ENCODE measurements around the gene ZFYVE9.
"Not testable (repeated sequence)": the region's sequence is repeated elsewhere in the genome, so short reads cannot be mapped to it uniquely, and the experiment has no call there.

The ZFYVE9 gene

GRCh38 chr1:52191395-52191965, 49.6 kb downstream of the ZFYVE9 start:
- DNase-seq, result no peak

GRCh38 chr1:52192024-52192423, 50.1 kb downstream of the ZFYVE9 start:
- DNase-seq, result no peak

GRCh38 chr1:52192436-52192835, 50.5 kb downstream of the ZFYVE9 start:
- DNase-seq, result no peak

- DNase-seq, result no peak
Observed at GRCh38 chr1:52193985-52194384, 52.1 kb downstream of the ZFYVE9 start.

- no peak for DNase-seq
Observed at GRCh38 chr1:52195161-52195560, 53.3 kb downstream of the ZFYVE9 start.

- no peak for DNase-seq
Observed at GRCh38 chr1:52203935-52204625, 62.2 kb downstream of the ZFYVE9 start.

- no peak for DNase-seq
Observed at GRCh38 chr1:52204696-52205095, 62.8 kb downstream of the ZFYVE9 start.

- DNase-seq, result not testable (repeated sequence)
Observed at GRCh38 chr1:52206686-52207085, 64.8 kb downstream of the ZFYVE9 start.

- no peak for DNase-seq
Observed at GRCh38 chr1:52209429-52209828, 67.5 kb downstream of the ZFYVE9 start.

- DNase-seq, result no peak
Observed at GRCh38 chr1:52210044-52210443, 68.2 kb downstream of the ZFYVE9 start.

- no peak for DNase-seq
Observed at GRCh38 chr1:52216907-52217458, 75.1 kb downstream of the ZFYVE9 start.

- DNase-seq, result no peak
Observed at GRCh38 chr1:52225174-52225573, 83.3 kb downstream of the ZFYVE9 start.

GRCh38 chr1:52229494-52229893, 87.6 kb downstream of the ZFYVE9 start:
- DNase-seq, result no peak

GRCh38 chr1:52233463-52233862, 91.6 kb downstream of the ZFYVE9 start:
- DNase-seq, result no peak

GRCh38 chr1:52234014-52234413, 92.1 kb downstream of the ZFYVE9 start:
- no peak for DNase-seq

- no peak for DNase-seq
Observed at GRCh38 chr1:52234708-52235107, 92.8 kb downstream of the ZFYVE9 start.

GRCh38 chr1:52235646-52236045, 93.8 kb downstream of the ZFYVE9 start:
- DNase-seq, result no peak

GRCh38 chr1:52237430-52237829, 95.5 kb downstream of the ZFYVE9 start:
- no peak for DNase-seq

GRCh38 chr1:52238474-52238873, 96.6 kb downstream of the ZFYVE9 start:
- no peak for DNase-seq

GRCh38 chr1:52238887-52239707, 97.2 kb downstream of the ZFYVE9 start:
- no peak for DNase-seq

- no peak for DNase-seq
Observed at GRCh38 chr1:52239708-52240001, 97.8 kb downstream of the ZFYVE9 start.

- DNase-seq, result no peak
Observed at GRCh38 chr1:52240592-52241210, 98.8 kb downstream of the ZFYVE9 start.

- no peak for DNase-seq
Observed at GRCh38 chr1:52243221-52243987, 101.5 kb downstream of the ZFYVE9 start.

Data from NCI-H1092 treated with DMSO at 0.1 percent for 48 hours (cell line).